ENCODE measurements around the gene TCOF1.

DNA sequence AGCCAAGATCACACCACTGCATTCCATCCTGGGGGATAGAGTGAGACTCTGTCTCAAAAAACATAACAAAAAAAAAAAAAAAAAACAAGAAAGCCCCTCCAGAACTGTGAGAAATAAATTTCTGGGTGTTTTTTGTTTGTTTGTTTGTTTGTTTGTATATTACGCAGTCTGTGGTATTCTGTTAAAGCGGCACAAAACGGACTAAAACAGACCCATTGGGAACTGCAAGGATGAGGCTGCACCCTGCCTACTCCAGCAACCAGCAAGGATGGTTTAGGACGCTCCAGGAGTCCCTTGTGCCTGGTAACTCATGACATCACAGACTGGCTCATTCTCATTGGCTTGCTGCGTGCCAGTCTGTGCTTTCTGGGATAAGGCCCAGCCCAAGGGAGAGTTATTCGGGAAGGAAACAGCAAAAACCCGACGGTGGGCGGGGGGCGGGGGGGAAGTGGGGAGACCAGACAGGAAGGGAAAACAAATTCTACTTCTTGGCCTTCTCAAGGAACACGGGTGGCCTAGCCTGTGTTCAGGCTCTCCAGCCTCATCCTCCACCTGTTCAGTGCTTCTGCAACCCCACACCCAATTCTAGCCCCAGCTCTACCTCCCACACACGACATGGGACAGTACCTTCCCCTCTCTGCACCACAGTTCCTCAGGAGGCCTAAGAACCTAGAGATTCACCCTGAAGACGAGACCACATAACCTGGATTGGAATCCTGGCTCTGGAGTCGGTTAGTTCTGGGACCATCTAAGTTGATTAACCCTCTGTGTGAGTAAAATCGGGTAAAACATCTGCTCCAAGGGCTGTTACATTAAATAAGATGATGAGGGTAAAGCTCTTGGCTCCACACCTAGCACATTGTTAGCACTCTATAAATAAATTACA is 52.4 kb downstream of the TCOF1 start:
- TF ChIP-seq, protein P1, sequence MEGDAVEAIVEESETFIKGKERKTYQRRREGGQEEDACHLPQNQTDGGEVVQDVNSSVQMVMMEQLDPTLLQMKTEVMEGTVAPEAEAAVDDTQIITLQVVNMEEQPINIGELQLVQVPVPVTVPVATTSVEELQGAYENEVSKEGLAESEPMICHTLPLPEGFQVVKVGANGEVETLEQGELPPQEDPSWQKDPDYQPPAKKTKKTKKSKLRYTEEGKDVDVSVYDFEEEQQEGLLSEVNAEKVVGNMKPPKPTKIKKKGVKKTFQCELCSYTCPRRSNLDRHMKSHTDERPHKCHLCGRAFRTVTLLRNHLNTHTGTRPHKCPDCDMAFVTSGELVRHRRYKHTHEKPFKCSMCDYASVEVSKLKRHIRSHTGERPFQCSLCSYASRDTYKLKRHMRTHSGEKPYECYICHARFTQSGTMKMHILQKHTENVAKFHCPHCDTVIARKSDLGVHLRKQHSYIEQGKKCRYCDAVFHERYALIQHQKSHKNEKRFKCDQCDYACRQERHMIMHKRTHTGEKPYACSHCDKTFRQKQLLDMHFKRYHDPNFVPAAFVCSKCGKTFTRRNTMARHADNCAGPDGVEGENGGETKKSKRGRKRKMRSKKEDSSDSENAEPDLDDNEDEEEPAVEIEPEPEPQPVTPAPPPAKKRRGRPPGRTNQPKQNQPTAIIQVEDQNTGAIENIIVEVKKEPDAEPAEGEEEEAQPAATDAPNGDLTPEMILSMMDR (IDR thresholded peaks at IDR 0.05; ENCODE audit: low read depth, low read length): no peak
- TF ChIP-seq EZH2phosphoT487 (IDR thresholded peaks at IDR 0.05; ENCODE audit: low read depth): no peak

Measured in OCI-LY3 (cell line).